GM04504 (cell line): ENCODE data around the gene LRRC10.

ENCODE experiments used
- DNase-seq: peaks from one replicate; pipeline ENCODE4 v3.0.0-alpha.2; 2012; ENCODE audit warnings: low read depth

LRRC10 gene, protein sequence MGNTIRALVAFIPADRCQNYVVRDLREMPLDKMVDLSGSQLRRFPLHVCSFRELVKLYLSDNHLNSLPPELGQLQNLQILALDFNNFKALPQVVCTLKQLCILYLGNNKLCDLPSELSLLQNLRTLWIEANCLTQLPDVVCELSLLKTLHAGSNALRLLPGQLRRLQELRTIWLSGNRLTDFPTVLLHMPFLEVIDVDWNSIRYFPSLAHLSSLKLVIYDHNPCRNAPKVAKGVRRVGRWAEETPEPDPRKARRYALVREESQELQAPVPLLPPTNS

DNA sequence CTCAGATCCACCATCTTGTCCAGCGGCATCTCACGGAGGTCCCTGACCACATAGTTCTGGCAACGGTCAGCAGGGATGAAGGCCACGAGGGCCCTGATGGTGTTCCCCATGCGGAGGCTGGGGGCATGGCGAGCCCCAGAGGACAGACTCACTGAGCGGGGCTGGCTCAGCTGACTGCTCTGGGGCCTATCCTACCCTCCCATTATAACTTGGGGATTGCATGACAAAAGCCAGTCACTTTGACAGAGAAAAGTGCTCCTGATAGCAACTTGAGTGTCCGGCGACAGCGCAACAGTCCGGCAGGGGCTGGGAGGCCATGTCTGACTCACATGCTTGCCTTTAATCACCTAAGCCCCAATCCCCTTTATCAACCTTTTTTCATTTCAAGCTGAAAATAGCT lies at the start of gene LRRC10:
TSS of gene LRRC10 (minus strand) at position 179 of the 400 bp plus-strand sequence. CDS start at position 110, 69 bp downstream.
- DNase-seq = no peak

DNA sequence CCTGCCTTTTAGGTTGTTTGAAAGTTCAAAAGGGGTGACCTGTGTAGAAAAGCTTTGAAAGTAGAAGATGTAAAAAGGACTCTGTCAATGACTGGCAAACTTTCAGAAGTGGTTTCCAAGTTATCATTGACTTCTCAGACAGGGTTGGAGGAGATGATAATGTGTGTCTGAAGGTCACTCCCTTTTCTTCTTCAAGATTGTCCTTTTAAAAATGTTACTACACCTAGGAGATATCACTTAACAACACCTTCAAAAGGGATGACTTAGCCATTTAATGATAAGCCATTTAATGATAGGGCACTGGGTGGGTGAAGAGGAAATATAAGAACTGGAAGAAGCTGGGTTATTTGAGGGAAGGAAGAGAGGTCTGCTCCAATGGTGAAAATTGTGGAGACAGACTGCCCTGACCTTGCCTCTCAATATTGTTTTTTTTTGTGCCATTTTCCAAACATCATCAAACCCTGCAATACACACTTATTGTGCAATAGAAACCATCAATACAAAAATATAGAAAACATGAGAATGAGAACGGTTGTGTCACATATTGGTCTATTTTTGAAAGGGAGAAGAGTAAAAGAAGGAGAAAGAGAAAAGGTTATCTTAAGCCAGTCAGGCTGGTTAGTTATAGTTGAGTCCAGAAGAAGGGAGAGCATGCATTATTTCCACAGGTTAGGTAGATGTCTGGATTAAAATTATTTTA lies 49.6 kb upstream of the LRRC10 start:
- DNase-seq = no peak

DNA sequence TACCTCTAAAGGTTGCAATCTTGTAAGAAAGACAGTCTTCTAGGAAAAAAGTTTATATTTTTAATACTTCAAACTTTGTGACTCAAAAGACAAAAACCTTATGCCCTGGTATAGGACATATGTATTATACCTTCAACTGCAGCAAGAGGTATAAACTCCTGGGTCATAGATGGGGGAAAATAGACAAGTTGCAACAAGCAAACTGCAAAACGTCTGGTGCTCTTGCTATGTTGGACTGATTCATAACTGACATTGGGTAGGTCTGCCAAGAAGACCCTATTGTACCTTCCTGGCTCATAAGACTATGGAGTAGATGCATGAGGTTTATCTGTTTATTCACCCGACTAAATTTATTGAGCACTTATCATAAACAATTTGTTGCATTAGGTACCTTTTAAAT lies 47.5 kb upstream of the LRRC10 start:
- no peak for DNase-seq

DNA sequence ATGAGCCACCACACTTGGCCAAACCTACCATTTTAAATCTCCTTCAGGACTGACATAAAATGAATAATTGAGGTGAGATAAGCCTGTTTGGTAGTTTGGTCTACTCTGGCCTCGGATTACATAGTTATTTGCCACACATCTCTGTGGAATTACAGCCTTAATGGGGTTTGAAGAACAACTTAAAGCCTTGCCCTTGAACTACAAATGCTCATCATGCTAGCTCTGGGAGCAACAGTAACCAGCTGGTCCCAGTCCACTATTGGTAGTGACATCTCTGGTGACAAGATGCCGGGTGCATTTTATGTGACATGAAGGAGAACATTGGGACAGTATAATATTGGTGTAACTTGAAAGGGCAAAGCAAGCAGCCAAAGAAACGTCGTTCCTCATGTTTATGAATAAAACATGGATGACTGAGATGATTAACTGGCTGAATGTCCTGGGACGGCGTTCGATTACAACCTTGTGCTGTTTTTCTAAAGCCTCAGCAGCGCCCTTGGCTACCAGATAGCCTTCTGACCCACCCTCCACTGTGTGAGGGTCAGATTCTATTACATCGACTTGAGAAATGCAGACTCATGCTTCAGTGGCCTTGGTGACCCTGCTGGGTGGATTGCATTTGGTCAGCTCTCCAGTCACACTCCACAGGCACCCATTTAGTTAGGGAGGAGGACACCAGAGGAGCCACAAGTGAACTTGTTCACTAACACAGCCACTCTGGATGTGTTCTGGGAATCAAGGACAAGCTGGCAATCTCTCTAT lies 46.9 kb upstream of the LRRC10 start:
- no peak for DNase-seq

DNA sequence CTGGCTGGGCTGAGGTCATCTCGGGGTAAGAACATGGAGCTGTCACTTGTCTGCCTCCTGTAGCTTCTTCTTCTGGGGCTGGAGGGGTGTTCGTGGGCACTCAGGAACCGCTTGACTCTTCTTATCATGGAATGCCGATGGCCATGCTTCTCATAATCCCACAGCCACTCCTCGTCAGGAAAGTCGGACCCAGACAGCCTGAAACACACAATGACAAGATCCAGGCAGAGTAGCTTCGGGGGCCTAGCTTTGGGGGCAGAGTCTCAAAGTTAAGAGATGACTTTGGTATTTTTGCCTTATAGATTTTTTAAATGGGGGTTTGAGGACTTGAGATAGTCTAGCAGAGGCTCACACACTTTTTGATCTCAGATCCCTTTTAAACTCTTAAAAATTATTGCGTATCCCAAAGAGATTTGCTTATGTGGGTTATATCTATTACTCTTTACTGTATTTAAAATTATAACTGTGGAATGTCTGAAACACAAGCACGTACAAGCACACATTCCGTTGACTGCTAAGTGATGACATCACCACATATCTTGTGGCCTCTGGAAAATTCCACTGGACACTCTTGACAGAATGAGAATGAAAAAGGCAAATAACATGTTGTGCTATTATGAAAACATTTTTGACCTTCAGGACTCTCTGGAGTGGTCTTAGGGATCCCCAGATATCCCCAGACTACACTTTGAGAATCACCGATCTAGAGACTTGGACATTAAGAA lies 45.1 kb upstream of the LRRC10 start:
- DNase-seq = peak; percentile 45

DNA sequence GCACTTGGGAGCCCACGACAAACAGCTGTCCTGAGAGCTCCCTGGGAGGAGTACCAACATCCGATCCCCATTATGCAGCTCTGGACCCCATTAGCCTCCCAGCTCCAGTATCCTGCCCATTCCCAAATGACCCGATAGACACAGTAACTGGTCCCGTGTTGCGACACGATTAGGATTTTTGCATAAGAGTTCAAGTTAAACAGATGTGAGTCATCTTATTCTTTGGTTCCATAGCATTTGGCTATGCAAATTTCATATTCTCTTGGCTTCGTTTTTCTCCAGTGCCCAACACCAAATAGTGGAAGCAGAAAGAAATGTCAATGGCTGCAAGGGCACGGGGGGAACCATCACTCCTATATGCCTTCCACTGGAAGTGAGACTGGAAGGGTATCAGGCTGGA lies 43.0 kb upstream of the LRRC10 start:
- no peak for DNase-seq

DNA sequence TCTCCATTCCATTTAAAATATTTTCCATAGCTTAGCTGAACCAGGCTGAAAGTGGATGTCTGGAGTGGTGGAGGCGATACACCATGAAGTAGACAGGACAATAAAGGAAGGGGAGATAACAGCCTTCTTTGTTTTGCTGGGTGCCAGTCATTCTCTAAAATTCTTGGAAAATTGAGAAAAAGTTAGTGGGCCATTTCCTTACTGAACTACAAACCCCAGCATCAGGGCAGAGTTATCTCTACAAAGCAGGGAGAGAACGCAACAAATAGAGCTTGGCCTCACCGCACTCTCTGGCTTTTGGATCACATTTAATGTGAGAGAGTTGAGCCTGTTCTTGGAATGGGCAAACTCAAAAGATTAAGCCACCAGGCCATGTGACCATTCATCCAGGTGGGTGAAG lies 41.2 kb upstream of the LRRC10 start:
- DNase-seq = no peak

DNA sequence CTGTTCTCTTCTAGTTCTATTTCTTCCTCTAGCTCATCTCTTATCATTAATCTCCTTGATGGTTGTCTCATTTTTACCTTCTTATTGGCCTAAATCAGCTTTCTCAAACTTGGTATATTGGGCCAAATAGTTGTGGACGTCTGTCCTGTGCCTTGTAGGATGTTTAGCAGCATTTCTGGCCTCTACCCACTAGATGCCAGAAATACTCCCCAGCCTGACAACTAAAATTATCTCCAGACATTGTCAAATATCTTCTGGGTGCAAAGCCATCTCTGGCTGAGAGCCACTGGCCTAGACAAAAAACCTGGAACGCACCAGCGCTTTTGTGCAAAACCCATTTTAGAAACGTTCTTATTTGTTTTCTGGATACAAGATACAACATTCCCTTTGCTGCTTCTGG lies 38.8 kb upstream of the LRRC10 start:
- no peak for DNase-seq

DNA sequence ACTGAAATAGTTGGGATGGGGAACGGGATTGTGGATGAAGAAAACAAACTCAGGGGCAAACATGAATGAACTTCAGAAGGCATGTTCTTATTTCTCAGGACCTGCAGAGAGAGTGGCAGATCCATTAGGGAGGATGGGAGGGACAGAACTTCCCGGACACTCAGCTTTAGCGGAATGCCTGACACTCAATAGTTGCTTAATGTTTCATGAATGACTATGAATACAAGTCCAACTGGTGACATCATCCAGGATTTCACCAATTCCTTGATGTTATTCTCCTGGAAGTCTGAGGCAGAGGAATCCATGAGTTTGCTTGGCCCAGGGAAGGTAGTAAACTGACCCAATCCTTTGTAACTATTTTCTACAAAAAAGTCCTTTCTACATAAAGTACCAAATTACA lies 37.8 kb upstream of the LRRC10 start:
- DNase-seq = peak; percentile 76

DNA sequence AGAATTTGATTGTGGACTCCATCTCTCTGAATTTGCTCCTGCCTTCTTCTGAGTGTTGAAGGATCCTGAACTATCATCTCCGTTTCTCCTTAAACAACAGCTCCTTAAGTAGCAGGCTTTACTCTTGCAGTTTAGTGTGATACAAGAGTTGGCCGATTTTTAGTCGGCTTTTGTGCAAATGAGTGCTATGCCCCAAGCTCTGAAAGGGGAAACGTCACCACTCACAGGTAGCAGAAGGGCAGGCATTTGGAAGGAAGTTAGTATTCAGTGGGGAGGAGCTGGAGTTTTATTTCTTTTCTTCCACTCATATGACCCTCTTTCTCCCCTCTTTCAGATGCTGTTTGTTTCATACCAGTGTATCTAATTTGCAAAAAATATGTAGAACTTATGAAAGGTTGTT lies 36.5 kb upstream of the LRRC10 start:
- no peak for DNase-seq

DNA sequence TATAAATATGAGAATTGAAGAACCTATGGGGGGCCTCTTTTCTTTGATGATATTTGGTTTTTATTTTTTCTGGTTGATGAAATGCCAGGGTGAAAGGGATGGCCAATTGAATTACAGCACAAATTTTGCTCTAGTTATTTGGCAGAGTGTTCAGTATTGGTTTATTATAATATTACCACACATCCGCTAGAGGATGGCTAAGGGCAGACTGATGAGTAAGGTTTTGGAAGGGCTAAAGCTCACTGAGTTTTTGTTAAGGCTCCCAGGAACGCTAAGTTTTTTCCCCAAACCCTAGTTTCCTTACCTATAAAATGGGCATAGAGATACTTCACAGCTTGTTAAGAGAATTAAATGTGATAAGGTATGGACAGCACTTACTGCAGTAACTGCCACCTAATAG lies 34.3 kb upstream of the LRRC10 start:
- no peak for DNase-seq

DNA sequence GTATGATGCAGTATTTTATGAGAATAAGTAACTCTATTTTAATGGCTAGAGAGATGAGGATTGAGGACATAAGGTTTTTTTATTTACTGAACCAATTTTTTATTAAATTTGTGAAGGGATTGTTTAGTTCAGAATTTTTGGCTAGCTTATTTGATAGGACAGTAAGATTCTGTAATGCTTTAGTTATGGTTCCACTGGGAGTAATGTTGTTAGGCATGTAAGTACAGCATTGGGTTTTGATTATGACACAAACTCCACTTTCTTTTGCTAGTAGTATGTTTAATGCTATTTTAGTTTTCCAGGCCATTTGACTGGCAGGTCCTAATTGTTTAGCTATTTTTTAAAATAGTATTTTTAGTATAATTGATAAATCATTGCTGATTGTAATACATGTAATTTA lies 33.8 kb upstream of the LRRC10 start:
- no peak for DNase-seq

DNA sequence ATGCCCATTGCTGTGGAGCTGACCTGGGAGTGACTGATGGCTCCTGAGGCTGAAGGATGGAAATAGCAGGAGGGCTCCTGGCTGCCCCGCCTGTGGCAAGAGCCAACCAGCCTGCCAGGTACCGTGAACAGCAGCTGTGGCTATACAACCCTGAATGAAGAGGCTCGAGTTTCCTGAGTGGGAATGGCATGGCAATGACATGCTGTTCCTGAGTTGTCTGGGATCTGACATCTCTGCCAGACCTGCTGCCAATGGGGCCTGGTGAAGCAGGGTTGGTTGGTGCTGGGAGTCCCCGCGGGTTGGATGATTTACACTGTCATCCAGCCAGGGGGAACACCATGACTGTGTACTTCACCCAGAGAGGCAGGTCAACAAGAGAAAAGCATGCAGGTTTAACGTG lies 31.8 kb upstream of the LRRC10 start:
- no peak for DNase-seq

DNA sequence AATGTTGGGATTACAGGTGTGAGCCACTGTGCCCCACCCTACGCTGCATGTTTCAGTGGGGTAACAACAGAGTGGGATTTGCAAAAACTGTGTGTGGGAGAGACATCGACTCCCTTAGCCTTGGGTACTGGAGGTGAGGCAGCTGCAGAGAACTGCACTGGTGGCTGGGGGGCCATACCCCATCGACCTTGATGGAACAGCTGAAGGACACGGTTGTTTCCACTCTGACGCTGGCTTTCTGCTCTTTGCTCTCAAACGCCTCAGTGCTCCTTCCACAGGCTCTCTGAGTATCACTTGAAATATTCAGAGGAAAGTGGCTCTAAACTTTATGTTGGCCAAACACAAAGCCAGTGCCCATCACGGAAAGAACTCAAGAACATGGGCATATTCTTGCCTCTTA lies 30.8 kb upstream of the LRRC10 start:
- no peak for DNase-seq

DNA sequence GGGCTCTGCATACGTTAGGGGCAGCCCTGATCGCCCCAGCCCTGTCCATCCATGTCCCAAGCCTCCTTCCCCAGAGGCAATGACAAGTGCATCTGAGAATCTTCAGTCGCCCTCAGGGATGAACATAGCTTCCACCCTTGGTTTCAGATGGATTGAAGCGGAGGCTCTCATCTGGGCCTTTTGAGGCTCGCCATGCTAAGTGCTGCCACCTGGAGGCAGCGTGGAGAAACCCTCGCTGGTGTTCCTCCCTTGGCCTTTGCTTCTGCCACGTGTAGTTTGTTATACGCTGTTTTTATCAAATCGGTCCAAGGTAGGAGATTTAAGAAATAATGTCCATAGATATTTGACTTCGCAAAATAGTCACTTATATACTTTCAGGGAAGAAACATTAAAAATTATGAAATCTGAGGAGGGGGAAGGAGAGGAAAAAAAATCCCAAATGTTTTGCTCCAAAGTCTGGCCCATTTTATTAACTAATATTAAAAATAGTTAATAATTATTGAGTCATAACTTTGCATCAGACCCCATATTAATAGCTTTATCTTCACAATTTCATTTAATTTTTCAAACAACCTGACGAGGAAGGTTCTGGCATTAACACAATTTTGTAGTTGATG lies 28.8 kb upstream of the LRRC10 start:
- DNase-seq = peak; percentile 37

DNA sequence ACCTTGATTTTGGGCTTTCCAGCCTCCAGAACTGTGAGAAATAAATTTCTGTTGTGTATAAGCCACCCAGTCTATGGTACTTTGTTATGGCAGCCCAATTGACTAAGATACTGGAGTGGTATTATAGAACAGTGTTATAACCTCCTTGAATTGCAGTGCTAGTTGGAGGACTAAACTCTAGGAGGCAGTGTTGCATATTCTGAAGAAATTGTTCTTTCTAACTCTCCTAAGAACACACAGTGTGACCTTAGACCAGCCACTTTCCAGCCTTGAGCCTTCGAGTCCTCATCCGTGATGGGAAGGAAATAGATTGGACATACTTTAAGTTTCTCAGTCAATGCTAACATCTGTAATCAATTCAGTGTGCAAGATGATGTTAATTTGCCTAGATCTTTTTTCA lies 22.4 kb upstream of the LRRC10 start:
- no peak for DNase-seq

DNA sequence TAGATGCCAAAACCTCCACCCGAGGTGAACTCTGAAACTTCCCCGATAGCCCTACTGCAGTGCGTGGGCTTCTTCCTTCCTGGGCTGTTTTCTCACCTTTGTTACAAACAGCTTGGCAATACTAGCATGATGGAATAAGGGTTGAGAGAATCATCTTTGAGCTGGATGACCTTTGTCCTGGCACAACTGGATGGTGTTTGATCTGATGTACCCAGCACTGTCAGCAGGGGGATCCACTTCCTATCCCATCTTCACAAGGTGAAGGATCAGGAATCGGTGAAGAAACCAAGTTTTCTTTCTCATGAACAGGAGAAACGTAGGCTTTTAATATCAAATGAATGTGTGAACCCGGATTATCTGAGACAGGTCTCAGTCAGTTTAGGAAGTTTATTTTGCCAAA lies 19.5 kb upstream of the LRRC10 start:
- DNase-seq = no peak

DNA sequence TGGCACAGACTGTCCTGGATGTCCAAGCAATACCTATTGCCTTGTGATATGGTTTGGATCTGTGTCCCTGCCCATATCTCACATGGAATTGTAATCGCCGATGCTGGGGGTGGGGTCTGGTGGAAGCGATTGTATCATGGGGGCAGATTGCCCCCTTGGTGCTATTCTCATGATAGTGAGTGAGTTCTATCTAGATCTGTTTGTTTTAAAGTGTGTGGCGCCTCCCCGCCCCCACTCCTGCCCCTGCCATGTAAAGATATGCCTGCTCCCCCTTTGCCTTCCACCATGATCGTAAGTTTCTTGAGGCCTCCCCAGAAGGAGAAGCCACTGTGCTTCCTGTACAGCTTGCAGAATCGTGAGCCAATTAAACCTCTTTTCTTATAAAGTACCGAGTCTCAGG lies 16.8 kb upstream of the LRRC10 start:
- no peak for DNase-seq

DNA sequence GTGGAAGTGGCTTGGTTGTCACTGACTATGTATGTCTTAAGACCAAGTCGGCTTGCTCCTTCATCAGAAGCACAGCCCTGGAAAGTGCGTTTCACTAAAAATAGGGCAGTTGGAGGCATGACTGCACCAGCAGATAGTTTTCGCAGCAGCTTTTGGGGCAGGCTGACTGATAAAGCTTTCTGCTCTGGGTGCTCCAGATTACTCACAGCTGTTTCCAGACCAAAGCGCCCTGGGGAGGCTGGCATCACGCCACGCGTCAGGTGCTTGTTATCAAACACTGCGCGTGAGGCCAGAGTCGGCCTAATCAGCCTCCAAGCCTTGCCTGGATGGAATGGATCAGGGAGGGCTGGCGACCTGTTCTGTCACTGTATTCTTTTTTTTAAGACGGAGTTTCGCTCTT lies 13.3 kb upstream of the LRRC10 start:
- DNase-seq = no peak

DNA sequence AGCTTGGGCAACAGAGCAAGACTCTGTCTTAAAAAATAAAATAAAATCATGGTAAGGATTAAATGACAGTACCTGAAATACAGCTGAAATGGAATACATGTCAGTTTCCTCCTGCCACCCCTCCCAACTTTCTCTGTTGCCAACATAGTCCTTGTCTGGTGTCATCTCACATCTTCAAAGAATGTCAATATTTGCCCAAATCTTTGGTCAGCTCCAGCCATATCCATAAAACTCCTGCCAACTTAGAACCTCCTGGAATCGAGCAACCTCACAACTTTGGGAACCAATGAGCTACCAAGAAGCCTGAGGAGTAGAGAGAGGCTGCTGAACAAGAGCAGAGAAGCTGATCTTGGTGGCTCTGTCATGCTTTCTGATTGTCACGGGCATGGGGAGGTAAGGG lies 10.8 kb upstream of the LRRC10 start:
- DNase-seq = no peak

DNA sequence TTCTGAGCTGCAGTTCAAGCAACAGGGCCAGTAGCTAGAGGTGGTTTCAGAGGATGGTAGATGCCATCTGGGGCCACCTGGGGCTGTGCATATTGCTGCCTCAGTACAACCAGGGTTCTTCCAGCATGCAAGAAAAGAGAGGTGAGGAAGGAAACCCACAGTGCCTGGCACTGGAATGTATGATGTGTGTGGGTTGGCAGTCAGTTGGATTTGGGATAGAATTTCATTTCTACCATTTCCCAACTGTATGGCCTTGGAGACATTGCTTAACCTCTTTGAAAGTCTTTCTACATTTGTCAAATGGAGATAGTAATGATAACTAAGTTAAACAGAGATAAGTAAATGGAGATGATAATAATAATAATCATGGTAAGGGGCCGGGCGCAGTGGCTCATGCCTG lies 10.2 kb upstream of the LRRC10 start:
- no peak for DNase-seq

DNA sequence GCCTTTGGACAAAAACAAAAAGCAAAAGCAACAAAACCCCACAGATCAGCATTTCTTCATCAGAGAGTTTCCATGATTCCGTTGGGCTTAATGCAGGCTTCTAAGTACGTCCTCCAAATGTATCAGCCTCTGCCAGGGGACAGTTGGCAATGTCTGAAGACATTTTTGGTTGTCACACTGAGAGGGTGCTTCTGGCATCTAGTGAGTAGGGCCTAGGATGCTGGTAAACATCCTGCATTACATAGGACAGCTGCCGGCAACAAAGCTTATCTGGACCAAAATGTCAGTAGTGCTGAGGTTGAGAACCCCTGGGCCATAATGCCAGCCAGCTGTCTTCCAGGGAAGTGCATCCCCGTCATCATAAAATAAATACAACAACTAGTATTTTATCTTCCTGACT lies 9.4 kb upstream of the LRRC10 start:
- DNase-seq = no peak
